ENCODE measurements around the gene OCIAD2.

- TF ChIP-seq POLR2A (IDR thresholded peaks at IDR 0.05; ENCODE audit: low read depth) = no peak
- TF ChIP-seq CTCF (IDR thresholded peaks at IDR 0.05) = no peak
Measured at GRCh38 chr4:48851651-48852050, 54.9 kb downstream of the OCIAD2 start.
